Vagina (tissue), 2 donors: ENCODE data around the gene KTN1.

ENCODE experiments used
- CTCF ChIP-seq, 3 experiments: fragments of 450-650 bp in 2 of 3; fragments of 200-600 bp in 1 of 3; sonication (generic) in 1 of 3; IDR thresholded peaks; one replicate each; pipeline ENCODE4 v1.5.1; 2017 to 2019; ENCODE audit warnings: antibody characterized with exemption in 3 of 3, mild to moderate bottlenecking in 2 of 3, moderate library complexity in 2 of 3
- POLR2A ChIP-seq, 2 donors: fragments of 450-650 bp; IDR thresholded peaks; one replicate each; pipeline ENCODE4 v1.6.1; 2017; ENCODE audit warnings: antibody characterized with exemption in 2 of 2, mild to moderate bottlenecking in 2 of 2, moderate library complexity in 2 of 2

- TF ChIP-seq POLR2A (IDR thresholded peaks at IDR 0.05) = no peak
- TF ChIP-seq CTCF (IDR thresholded peaks at IDR 0.05) = no peak
These were observed 46.1 kb downstream of the KTN1 start for GRCh38 chr14:55626131-55626530.
